ENCODE data around the gene ITCH.

DNA sequence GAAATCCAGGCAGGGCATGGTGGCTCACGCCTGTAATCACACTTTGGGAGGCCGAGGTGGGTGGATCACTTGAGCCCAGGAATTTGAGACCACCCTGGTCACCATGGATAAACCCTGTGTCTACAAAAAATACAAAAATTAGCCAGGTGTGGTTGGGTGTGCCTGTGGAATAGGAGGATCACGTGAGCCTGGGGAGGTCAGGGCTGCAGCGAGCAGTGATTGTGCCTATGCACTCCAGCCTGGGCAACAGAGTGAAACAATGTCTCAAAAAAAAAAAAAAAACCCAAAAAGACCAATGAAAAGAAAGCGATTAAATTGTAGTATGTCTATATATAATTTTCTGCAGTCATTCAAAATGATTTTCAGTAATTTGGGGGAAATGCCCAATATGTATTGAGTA, 70.3 kb downstream of the ITCH start:
- TF ChIP-seq, protein P1, sequence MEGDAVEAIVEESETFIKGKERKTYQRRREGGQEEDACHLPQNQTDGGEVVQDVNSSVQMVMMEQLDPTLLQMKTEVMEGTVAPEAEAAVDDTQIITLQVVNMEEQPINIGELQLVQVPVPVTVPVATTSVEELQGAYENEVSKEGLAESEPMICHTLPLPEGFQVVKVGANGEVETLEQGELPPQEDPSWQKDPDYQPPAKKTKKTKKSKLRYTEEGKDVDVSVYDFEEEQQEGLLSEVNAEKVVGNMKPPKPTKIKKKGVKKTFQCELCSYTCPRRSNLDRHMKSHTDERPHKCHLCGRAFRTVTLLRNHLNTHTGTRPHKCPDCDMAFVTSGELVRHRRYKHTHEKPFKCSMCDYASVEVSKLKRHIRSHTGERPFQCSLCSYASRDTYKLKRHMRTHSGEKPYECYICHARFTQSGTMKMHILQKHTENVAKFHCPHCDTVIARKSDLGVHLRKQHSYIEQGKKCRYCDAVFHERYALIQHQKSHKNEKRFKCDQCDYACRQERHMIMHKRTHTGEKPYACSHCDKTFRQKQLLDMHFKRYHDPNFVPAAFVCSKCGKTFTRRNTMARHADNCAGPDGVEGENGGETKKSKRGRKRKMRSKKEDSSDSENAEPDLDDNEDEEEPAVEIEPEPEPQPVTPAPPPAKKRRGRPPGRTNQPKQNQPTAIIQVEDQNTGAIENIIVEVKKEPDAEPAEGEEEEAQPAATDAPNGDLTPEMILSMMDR (conservative IDR thresholded peaks at IDR 0.05 in 1 of 2, IDR thresholded peaks at IDR 0.05 in 1 of 2; ENCODE audit: extremely low read depth in 1 of 2, insufficient read depth in 1 of 2, low read depth in 1 of 2, low read length in 2 of 2): no peak
- TF ChIP-seq EZH2 (IDR thresholded peaks at IDR 0.05; ENCODE audit: borderline replicate concordance, low read length): no peak
